Mesothelial cell of epicardium (in vitro differentiated cells): ENCODE measurements around the gene CXCL14. TPM values are rescaled to one million over a fixed set of nuclear protein-coding genes. Genes with fewer than 3 reads are reported as not detected.

Experiments used
- DNase-seq, 2 experiments: peaks; one replicate each; pipeline ENCODE4 v3.0.0; 2021; ENCODE audit warnings: low spot score in 2 of 2; ENCODE audit not compliant: unreplicated experiment in 2 of 2
- H3K27ac Mint-ChIP-seq: 2 replicates; pipeline ENCODE4 v1.8.0; 2021; ENCODE audit warnings: mixed read lengths
- H3K27me3 Mint-ChIP-seq: 2 replicates; pipeline ENCODE4 v1.8.0; 2021; ENCODE audit warnings: low read depth, mixed read lengths
- H3K36me3 Mint-ChIP-seq: 2 replicates; pipeline ENCODE4 v1.8.0; 2021; ENCODE audit warnings: mixed read lengths
- H3K4me1 Mint-ChIP-seq: 2 replicates; pipeline ENCODE4 v1.8.0; 2021; ENCODE audit warnings: mixed read lengths
- H3K4me3 Mint-ChIP-seq: 2 replicates; pipeline ENCODE4 v1.8.0; 2021; ENCODE audit warnings: mild to moderate bottlenecking, moderate library complexity, mixed read lengths
- H3K9me3 Mint-ChIP-seq: 2 replicates; pipeline ENCODE4 v1.8.0; 2021; ENCODE audit warnings: mixed read lengths
- CTCF ChIP-seq: fragments of 200-600 bp; sonication (generic); IDR thresholded peaks from one replicate; pipeline ENCODE4 v1.5.0; 2021; ENCODE audit warnings: antibody characterized with exemption; ENCODE audit not compliant: unreplicated experiment
- total RNA-seq: library from RNA; stranded (reverse); gene quantifications from 3 replicates; pipeline ENCODE4 v1.2.1, GENCODE V29; 2021

CXCL14 gene
- total RNA-seq, 1 donor from 2014 or later, result 56.5 TPM

- Mint-ChIP-seq H3K4me3 (no peak overlapping the region), H3K27ac (no peak overlapping the region), H3K36me3 (no peaks in the 10 kb centered on the region), H3K9me3 (peaks cover 6% of the 10 kb centered on the region), H3K27me3 (peaks cover 2% of the 10 kb centered on the region), H3K4me1 (peaks cover 18% of the 10 kb centered on the region)
- DNase-seq, result peak in 1 of 2 experiments; percentile 6
- TF ChIP-seq CTCF, result no peak
Measured at GRCh38 chr5:135608361-135608760, 29.6 kb upstream of the CXCL14 start.

GRCh38 chr5:135606431-135606830 is 27.6 kb upstream of the CXCL14 start:
- Mint-ChIP-seq H3K4me1 (peaks cover 30% of the 10 kb centered on the region), H3K9me3 (no peaks in the 10 kb centered on the region), H3K36me3 (no peaks in the 10 kb centered on the region), H3K4me3 (no peak overlapping the region), H3K27ac (no peak overlapping the region), H3K27me3 (no peaks in the 10 kb centered on the region)
- DNase-seq, result peak in 1 of 2 experiments; percentile 22
- no peak for TF ChIP-seq CTCF

DNA sequence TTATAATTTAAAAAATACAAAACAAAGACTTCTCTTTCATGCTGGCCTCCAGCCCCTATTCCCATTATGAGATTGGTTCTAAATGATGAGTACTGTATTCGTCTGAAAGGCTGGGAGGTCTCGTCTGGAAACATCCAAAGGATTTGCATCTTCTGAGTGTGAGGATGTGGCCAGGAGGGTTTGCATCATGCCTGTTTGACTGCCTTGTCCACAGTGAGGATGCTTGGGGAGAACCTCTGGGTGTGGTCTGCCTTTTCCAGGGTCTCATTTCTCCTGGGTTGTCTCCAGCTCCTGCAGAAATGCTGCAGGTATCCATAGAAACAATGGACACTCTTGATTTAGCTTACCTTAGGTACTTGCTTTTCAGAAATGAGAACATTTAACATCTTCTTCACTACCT is 26.4 kb upstream of the CXCL14 start:
- peak in 1 of 2 experiments; percentile 11 for DNase-seq
- no peak overlapping the region for H3K4me3 Mint-ChIP-seq
- H3K4me1 Mint-ChIP-seq, result peaks cover 26% of the 10 kb centered on the region
- no peaks in the 10 kb centered on the region for H3K36me3 Mint-ChIP-seq
- H3K27me3 Mint-ChIP-seq, result no peaks in the 10 kb centered on the region
- no peak for TF ChIP-seq CTCF
- H3K27ac Mint-ChIP-seq, result no peak overlapping the region
- H3K9me3 Mint-ChIP-seq, result no peaks in the 10 kb centered on the region

DNA sequence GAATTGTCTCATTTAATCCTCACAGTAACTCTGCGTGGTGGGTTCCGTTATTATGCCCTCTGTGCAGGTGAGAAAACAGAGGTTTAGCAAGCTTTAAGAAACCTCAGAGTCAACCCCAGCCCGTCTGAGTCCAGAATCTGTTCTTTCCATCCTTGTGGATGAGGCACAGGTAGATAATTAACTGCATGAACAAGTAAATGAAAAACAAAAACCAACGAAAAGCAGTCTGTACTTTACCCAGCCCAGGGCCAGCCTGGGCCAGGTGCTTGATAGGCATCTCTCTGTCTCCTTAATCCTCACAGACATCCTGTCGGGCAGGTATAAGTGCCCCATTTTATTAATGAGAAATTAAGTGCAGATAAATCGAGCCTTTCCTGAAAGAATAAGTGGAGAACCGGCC is 25.3 kb upstream of the CXCL14 start:
- Mint-ChIP-seq H3K9me3 (no peaks in the 10 kb centered on the region), H3K27me3 (no peaks in the 10 kb centered on the region), H3K27ac (peak overlapping the region; percentile 48), H3K36me3 (no peaks in the 10 kb centered on the region), H3K4me1 (peaks cover 36% of the 10 kb centered on the region), H3K4me3 (no peak overlapping the region)
- TF ChIP-seq CTCF, result no peak
- peak in 1 of 2 experiments; percentile 14 for DNase-seq

DNA sequence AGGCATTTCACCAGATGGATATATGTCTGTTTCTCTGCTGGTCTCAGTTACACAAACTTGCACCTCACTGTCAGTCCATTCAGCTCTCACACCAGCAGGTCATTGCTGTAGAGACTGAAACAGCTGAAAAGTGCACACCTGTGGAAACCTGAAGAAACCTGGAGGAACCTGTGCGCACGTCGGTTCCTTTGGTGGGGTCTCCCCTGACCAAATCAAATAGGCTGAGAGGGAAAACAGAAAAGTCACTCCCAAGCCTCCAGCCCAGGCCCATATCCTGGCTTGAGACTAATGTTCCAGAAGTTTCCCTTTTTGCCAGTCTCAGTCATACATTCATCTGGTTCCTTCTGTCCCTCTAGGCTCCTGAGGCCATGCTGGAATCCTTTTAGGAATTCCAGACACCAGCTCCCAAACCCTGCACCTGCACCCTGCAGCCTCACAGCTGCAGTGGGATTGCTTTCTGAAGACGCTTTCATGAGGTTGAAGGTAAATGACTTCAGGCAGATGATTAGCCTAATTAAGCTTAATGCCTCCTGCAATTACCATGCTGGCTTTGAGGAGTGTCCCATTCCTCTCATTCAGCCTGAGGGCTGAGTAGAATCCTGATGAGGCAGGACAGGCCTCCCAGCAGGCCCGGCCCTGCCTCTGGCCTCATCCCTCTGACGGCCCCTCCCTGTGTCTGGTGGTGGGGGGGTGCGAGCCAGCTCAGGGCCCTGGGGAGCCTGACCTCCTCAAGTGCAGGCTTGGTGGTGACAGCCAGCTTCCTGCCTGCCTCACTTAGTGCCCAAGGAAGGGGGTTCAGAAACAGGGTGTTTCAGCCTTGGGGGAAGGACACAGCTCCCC is 24.3 kb upstream of the CXCL14 start:
- Mint-ChIP-seq H3K36me3 (no peaks in the 10 kb centered on the region), H3K9me3 (no peaks in the 10 kb centered on the region), H3K27ac (no peak overlapping the region), H3K4me3 (no peak overlapping the region), H3K27me3 (no peaks in the 10 kb centered on the region), H3K4me1 (peaks cover 46% of the 10 kb centered on the region)
- peak in 1 of 2 experiments; percentile 38 for DNase-seq
- TF ChIP-seq CTCF, result no peak
